Gastrocnemius medialis (tissue), 4 donors: ENCODE measurements around the gene ZNF304.

Experiments
- CTCF ChIP-seq, 5 experiments: fragments of 450-650 bp in 3 of 5; fragments of 200-600 bp in 2 of 5; sonication (generic) in 2 of 5; IDR thresholded peaks in 4 of 5; conservative IDR thresholded peaks in 1 of 5; 1 replicate in 4 of 5; 2 replicates in 1 of 5; pipeline ENCODE4 v1.5.1; 2016 to 2019; ENCODE audit warnings: antibody characterized with exemption in 5 of 5, mild to moderate bottlenecking in 3 of 5, moderate library complexity in 3 of 5
- POLR2A ChIP-seq, 2 donors: fragments of 450-650 bp; IDR thresholded peaks; one replicate each; pipeline ENCODE4 v1.6.1; 2017; ENCODE audit warnings: antibody characterized with exemption in 2 of 2, mild to moderate bottlenecking in 2 of 2, moderate library complexity in 2 of 2

DNA sequence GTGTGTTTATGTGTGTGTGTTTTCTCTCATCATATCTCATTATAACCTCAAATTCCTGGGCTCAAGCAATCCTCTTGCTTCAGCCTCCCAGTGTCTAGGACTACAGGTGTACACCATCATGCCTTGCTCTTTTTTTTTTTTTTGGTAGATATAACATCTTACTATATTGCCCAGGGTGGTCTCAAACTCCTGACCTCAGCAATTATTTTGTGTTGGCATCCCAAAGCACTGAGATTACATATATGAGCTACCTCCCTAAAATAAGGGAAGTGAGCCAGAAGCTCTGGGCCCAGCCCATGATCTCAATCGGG, 31.2 kb upstream of the ZNF304 start:
- no peak for TF ChIP-seq CTCF (IDR thresholded peaks at IDR 0.05 in 4 of 5, conservative IDR thresholded peaks at IDR 0.05 in 1 of 5)
- no peak for TF ChIP-seq POLR2A (IDR thresholded peaks at IDR 0.05)
